Memory B cell (primary cell): ENCODE data around the gene RBM10.

Source experiments
- ATAC-seq: fragments of 150-1000 bp; cut with Tn5 transposase; 2 replicates; pipeline ENCODE4 v1.10.0; 2021; ENCODE audit warnings: low read depth, mild to moderate bottlenecking, moderate library complexity
- DNase-seq, 2 donors: peaks; one replicate each; pipeline ENCODE4 v3.0.0; 2022; ENCODE audit warnings: low spot score in 2 of 2
- H3K27ac Mint-ChIP-seq: one replicate; pipeline ENCODE4 v1.8.0; 2022; ENCODE audit warnings: mild to moderate bottlenecking, moderate library complexity, mixed read lengths
- H3K27me3 Mint-ChIP-seq: one replicate; pipeline ENCODE4 v1.8.0; 2022; ENCODE audit warnings: mixed read lengths
- H3K36me3 Mint-ChIP-seq: one replicate; pipeline ENCODE4 v1.8.0; 2022; ENCODE audit warnings: mild to moderate bottlenecking, mixed read lengths
- H3K4me1 Mint-ChIP-seq: one replicate; pipeline ENCODE4 v1.8.0; 2022; ENCODE audit warnings: mixed read lengths
- H3K4me3 Mint-ChIP-seq: one replicate; pipeline ENCODE4 v1.8.0; 2022; ENCODE audit warnings: mild to moderate bottlenecking, moderate library complexity, mixed read lengths
- H3K9me3 Mint-ChIP-seq: one replicate; pipeline ENCODE4 v1.8.0; 2022; ENCODE audit warnings: mixed read lengths

RBM10 gene

DNA sequence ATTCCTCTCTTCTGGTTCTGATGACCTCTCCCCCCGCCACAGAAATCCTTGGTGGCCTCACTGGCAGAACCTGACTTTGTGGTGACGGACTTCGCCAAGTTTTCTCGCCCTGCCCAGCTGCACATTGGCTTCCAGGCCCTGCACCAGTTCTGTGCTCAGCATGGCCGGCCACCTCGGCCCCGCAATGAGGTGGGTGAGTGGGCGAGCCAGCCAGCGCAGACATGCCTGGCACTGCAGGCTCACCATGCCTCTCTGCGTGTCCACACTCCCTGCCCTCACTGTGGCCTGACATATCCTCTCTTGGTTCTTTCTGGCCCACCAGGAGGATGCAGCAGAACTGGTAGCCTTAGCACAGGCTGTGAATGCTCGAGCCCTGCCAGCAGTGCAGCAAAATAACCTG lies 57.3 kb downstream of the RBM10 start:
- DNase-seq (no peak), ATAC-seq (no peak)
- Mint-ChIP-seq H3K27ac (no peak overlapping the region), H3K4me3 (no peak overlapping the region), H3K36me3 (peaks cover 18% of the 10 kb centered on the region), H3K27me3 (no peaks in the 10 kb centered on the region), H3K9me3 (no peaks in the 10 kb centered on the region), H3K4me1 (peaks cover 2% of the 10 kb centered on the region)

DNA sequence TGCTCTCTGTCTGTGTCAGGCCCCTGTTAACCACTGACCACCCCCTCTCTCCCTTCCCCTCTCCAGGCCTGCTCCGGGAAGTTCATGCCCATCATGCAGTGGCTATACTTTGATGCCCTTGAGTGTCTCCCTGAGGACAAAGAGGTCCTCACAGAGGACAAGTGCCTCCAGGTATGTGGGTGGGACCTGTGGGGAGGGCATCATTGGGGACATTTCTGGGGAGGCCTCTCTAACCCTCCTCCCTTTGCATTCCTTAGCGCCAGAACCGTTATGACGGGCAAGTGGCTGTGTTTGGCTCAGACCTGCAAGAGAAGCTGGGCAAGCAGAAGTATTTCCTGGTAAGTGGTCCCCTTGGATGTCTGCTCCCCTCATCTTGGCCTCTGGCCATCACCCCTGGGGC lies 57.9 kb downstream of the RBM10 start:
- no peak overlapping the region for H3K27ac Mint-ChIP-seq
- H3K27me3 Mint-ChIP-seq: no peaks in the 10 kb centered on the region
- DNase-seq (no peak), ATAC-seq (no peak)
- peaks cover 18% of the 10 kb centered on the region for H3K36me3 Mint-ChIP-seq
- H3K4me1 Mint-ChIP-seq: no peaks in the 10 kb centered on the region
- H3K9me3 Mint-ChIP-seq: no peaks in the 10 kb centered on the region
- H3K4me3 Mint-ChIP-seq: no peak overlapping the region

DNA sequence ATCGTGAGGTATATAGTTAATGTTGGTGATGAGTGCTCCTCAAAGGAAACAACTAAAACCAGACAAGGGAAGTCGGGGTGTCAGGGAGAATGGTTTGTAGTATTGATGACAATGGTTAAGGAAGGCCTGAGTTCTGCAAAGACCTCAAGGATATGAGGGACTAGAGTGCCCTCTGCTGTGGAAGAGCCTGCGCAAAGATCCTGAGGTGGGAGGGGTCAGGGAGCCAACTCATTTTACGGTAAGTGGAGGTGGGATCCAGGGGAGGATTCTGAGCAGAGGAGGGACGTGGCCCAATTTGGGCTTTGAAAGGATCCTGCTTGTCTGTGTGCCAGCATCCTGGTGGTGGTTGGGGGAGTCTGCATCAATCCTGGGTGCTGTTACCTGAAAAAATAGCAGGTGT lies 59.9 kb downstream of the RBM10 start:
- H3K4me1 Mint-ChIP-seq: no peaks in the 10 kb centered on the region
- H3K36me3 Mint-ChIP-seq: peaks cover 14% of the 10 kb centered on the region
- no peak overlapping the region for H3K4me3 Mint-ChIP-seq
- ATAC-seq (no peak), DNase-seq (no peak)
- no peak overlapping the region for H3K27ac Mint-ChIP-seq
- no peaks in the 10 kb centered on the region for H3K9me3 Mint-ChIP-seq
- H3K27me3 Mint-ChIP-seq: no peaks in the 10 kb centered on the region

DNA sequence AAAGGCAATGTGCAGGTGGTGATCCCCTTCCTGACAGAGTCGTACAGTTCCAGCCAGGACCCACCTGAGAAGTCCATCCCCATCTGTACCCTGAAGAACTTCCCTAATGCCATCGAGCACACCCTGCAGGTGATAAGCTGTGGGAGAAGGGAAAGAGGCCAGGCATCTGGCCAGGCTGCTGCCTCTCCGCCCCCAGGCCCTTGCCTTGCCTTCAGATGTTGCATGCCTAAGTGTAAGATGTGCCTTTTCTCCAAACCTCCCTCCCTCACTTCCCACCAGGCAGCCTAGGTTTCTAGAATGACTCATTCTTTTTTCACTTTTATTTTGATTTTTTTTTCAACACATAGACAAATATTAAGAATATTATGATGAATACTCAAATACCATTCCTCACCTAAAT lies 61.3 kb downstream of the RBM10 start:
- no peak overlapping the region for H3K27ac Mint-ChIP-seq
- no peak for ATAC-seq
- H3K36me3 Mint-ChIP-seq: peaks cover 14% of the 10 kb centered on the region
- H3K9me3 Mint-ChIP-seq: no peaks in the 10 kb centered on the region
- no peak for DNase-seq
- H3K27me3 Mint-ChIP-seq: no peaks in the 10 kb centered on the region
- peaks cover under 1% of the 10 kb centered on the region for H3K4me1 Mint-ChIP-seq
- H3K4me3 Mint-ChIP-seq: no peak overlapping the region

DNA sequence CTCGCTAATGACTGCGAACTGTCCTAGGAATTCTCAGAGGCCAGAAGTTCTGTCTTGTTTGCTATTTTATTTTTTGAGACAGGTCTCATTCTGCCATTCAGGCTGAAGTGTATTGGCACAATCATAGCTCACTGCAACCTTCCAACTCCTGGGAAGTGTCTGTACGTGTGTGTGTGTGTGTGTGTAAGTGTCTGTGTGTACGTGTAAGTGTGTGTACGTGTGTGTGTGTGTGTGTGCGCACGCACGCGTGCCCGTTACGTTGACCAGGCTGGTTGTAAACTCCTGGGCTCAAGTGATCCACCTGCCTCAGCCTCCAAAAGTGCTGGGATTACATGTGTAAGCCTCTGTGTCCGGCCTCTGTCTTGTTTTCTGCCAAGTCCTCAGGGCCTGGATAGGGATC lies 63.1 kb downstream of the RBM10 start:
- peaks cover 10% of the 10 kb centered on the region for H3K4me1 Mint-ChIP-seq
- no peaks in the 10 kb centered on the region for H3K9me3 Mint-ChIP-seq
- H3K36me3 Mint-ChIP-seq: peaks cover 21% of the 10 kb centered on the region
- no peak overlapping the region for H3K4me3 Mint-ChIP-seq
- ATAC-seq (no peak), DNase-seq (no peak)
- H3K27ac Mint-ChIP-seq: no peak overlapping the region
- no peaks in the 10 kb centered on the region for H3K27me3 Mint-ChIP-seq

DNA sequence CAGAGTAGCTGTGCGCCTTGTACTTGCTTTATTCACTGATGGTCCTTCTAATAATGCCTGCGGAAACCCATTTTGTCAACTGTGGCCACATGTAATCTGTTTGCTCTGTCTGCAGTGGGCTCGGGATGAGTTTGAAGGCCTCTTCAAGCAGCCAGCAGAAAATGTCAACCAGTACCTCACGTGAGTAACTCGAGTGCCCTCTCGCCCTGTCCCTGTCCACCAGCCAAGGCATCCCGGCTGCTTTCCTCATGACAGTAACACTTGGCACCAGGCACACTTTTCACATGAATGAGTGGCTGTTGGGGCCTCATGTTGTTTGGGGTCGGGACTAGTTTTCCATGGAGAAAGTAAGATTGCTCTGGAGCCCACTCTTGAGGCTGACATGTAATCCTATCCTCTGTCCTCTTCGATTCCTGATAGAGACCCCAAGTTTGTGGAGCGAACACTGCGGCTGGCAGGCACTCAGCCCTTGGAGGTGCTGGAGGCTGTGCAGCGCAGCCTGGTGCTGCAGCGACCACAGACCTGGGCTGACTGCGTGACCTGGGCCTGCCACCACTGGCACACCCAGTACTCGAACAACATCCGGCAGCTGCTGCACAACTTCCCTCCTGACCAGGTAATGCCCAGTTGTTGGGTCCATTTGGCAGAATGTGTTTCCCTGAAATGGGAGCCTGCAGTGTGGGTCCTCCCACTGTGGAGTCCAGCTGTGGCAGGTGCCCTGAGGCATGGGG lies 64.7 kb downstream of the RBM10 start:
- Mint-ChIP-seq H3K4me1 (peaks cover 10% of the 10 kb centered on the region), H3K9me3 (no peaks in the 10 kb centered on the region), H3K27me3 (no peaks in the 10 kb centered on the region), H3K27ac (no peak overlapping the region), H3K4me3 (no peak overlapping the region), H3K36me3 (peaks cover 20% of the 10 kb centered on the region)
- DNase-seq (no peak), ATAC-seq (no peak)

DNA sequence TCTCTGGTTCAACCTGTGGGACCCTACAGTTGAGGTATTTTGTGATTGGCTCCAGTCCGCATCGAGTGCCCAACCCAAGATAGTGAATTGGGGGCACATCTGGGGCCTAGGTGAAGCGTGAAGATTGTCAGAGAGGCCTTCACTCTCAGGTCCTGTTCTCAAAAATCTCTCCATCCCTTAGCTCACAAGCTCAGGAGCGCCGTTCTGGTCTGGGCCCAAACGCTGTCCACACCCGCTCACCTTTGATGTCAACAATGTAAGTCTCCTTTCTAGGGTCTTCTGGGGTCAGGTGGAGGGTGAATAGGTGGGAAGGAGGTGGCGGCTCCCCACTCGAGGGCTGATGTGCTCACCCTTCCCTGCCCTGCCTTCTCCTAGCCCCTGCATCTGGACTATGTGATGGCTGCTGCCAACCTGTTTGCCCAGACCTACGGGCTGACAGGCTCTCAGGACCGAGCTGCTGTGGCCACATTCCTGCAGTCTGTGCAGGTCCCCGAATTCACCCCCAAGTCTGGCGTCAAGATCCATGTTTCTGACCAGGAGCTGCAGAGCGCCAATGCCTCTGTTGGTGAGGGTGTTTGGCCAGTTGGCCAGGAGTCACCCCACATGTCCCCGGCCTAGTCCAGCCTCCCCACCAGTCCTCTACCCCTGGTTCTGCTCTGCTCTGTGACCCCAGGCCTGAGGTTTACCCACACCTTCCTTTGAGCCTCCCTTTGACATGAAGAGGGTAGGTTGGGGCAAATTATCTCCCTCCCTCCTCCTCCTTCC lies 65.8 kb downstream of the RBM10 start:
- Mint-ChIP-seq H3K4me3 (no peak overlapping the region), H3K27ac (peak overlapping the region; percentile 49), H3K4me1 (peaks cover 10% of the 10 kb centered on the region), H3K27me3 (no peaks in the 10 kb centered on the region), H3K9me3 (no peaks in the 10 kb centered on the region), H3K36me3 (peaks cover 19% of the 10 kb centered on the region)
- DNase-seq (no peak), ATAC-seq (no peak)

DNA sequence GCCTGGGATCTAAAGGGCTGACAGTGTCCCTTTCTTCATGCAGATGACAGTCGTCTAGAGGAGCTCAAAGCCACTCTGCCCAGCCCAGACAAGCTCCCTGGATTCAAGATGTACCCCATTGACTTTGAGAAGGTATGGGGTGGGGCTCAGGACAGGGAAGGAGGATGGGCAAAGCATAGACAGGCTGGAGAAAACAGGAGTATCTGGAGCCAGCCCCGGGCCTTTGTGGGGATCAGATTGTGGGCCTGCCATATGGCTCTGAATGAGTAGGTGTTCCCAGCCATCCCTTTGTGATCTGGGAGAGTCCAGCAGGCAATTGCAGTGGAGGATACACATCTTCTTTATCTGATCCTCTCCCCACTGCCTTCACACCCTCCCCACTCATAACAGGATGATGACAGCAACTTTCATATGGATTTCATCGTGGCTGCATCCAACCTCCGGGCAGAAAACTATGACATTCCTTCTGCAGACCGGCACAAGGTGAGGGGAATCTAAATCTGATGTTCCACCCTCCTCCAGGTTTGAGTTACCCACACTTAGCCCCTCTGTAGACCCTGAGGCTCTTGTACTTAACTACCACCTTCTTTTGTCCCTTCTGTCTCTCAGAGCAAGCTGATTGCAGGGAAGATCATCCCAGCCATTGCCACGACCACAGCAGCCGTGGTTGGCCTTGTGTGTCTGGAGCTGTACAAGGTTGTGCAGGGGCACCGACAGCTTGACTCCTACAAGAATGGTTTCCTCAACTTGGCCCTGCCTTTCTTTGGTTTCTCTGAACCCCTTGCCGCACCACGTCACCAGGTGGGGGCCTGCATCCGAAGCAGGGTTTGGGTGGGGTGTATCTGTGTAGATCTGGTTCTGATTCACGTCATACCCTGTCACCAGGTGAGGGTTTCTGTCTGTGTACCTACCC lies 67.6 kb downstream of the RBM10 start:
- no peak for ATAC-seq
- Mint-ChIP-seq H3K4me1 (peaks cover 20% of the 10 kb centered on the region), H3K36me3 (peaks cover 26% of the 10 kb centered on the region), H3K27ac (peak overlapping the region; percentile 49), H3K9me3 (no peaks in the 10 kb centered on the region), H3K4me3 (no peak overlapping the region), H3K27me3 (no peaks in the 10 kb centered on the region)
- no peak for DNase-seq

DNA sequence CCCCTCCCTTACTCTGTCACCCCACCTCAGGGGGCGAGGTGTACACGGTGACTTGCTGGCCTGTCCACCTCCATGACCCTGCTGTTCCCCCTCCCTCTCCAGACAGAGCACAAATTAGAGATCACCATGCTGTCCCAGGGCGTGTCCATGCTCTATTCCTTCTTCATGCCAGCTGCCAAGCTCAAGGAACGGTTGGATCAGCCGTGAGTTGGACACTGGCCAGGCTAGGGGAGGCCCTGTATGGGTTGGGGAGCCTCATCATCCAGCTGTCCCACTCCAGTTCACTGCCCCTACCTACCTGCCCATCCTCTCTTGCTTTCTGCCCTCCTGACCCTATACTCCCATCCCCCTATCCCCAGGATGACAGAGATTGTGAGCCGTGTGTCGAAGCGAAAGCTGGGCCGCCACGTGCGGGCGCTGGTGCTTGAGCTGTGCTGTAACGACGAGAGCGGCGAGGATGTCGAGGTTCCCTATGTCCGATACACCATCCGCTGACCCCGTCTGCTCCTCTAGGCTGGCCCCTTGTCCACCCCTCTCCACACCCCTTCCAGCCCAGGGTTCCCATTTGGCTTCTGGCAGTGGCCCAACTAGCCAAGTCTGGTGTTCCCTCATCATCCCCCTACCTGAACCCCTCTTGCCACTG lies 69.5 kb downstream of the RBM10 start:
- Mint-ChIP-seq H3K27me3 (no peaks in the 10 kb centered on the region), H3K4me3 (no peak overlapping the region), H3K36me3 (peaks cover 26% of the 10 kb centered on the region), H3K4me1 (peaks cover 25% of the 10 kb centered on the region), H3K9me3 (no peaks in the 10 kb centered on the region), H3K27ac (no peak overlapping the region)
- ATAC-seq (no peak), DNase-seq (no peak)

DNA sequence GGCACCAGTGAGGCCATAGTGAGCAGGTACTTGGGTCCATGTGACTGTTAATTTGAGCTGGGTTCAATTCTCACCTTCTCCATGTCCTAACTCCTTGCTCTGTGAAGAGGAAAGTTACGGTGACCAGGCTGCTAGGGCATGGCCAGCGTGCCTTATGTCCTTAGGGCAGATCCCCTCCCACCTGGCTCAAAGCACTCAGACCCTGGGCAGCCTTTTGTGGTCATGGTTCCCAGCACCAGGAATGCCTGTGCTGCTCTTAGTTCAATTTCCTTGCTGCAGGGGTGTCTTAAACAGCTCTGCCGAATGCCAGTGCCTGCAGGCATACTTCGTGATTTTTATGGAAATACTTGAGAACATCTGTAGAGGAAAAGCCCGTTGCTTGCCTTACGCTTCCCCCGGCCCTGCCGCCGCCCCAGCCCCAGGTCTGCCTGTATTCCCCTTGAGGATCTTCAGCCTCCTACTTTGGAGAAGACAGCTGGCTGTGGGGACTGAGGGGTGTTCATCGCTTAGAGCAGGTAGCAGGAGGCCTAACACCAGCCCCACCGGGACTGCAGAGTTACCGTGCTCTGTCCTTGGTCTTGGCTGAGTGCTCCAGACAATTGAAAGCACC lies 70.4 kb downstream of the RBM10 start:
- ATAC-seq: no peak
- Mint-ChIP-seq H3K9me3 (no peaks in the 10 kb centered on the region), H3K4me1 (peaks cover 34% of the 10 kb centered on the region), H3K27ac (peak overlapping the region; percentile 99), H3K27me3 (no peaks in the 10 kb centered on the region), H3K36me3 (peaks cover 26% of the 10 kb centered on the region), H3K4me3 (no peak overlapping the region)
- no peak for DNase-seq

DNA sequence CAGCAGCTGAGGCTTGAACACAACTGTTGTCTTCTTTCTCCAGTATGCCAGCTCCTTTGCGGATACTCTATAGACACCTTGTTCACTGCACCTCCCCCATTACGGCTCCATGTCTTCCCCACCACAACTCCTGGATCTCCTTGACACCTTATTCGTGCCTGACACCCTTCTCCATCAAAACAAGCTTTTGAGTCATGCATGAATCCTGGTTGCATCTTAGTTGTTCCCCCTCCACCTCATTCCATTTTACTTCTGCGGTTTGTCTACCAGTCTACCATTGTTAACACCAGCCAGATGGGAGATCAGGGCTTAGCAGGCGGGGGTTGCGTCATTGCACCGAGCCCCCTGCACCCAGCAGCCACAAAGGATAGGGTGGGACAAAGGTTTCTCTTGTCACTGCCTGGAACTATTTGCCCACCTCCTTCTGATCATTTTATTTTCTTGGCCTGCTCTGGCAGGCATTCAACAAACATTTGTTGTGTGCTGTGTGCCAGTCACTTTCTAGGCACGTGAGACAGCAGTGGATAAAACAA lies 71.4 kb downstream of the RBM10 start:
- Mint-ChIP-seq H3K27me3 (no peaks in the 10 kb centered on the region), H3K4me1 (peaks cover 38% of the 10 kb centered on the region), H3K9me3 (no peaks in the 10 kb centered on the region), H3K4me3 (peak overlapping the region; percentile 93), H3K27ac (peak overlapping the region; percentile 99), H3K36me3 (peaks cover 23% of the 10 kb centered on the region)
- ATAC-seq: no peak
- no peak for DNase-seq

DNA sequence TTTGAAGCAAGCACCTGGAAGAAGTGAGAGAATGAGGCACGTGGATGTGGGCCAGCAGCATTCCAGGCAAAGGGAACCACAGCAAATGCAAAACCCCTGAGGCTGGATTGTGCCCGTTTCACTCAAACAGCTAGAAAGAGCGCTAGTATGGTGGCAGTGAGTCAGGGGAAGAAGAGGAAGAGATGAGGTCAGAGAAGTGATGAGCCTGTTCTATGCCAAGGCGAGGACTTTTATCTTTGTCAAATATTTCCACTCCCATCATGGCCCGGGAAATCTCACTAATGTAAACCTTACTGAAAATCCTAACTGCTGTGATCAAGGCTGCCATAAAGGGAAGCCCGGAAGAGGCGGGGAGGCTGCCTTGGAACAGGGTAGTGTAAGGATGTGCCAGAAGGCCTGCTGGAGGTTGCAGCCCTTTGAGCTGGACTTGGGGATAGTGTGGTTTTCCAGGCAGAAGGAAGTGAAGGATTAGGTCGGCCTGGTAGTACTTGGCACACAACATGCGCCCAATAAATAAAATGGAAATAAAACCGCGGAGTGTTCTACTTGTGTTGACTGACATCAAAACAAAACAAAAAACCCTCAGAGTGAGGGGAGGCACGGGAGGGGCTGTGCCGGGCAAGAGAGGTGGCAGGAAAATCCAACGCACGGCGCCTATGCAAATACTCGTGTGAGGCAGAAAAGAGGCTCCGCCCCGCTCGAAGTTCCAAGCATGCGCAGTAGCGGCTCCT lies 72.3 kb downstream of the RBM10 start:
- peak overlapping the region; percentile 93 for H3K4me3 Mint-ChIP-seq
- no peaks in the 10 kb centered on the region for H3K27me3 Mint-ChIP-seq
- H3K36me3 Mint-ChIP-seq: peaks cover 17% of the 10 kb centered on the region
- no peak for DNase-seq
- no peak for ATAC-seq
- no peaks in the 10 kb centered on the region for H3K9me3 Mint-ChIP-seq
- peaks cover 34% of the 10 kb centered on the region for H3K4me1 Mint-ChIP-seq
- peak overlapping the region; percentile 99 for H3K27ac Mint-ChIP-seq

DNA sequence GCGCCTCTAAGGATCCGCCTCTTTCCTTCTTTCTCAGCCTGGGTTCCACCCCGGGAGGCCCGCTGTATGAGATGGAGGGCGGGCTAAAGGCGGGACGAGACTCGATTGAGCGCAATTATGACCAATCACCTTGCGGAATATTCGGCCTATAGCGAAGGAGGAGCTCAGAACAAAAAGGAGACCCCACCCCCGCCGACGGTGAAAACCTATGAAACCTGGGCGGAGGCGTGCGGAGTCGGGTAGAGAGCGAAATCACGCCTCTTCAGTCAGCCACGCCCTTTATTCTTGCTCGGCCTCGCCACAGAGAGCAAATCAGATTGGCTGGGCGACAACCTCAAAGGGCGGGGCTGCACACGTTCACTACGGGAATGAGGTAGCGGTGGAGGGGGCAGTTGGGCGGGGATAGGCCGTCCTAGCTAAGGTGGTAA lies 72.8 kb downstream of the RBM10 start:
- H3K4me1 Mint-ChIP-seq: peaks cover 35% of the 10 kb centered on the region
- H3K9me3 Mint-ChIP-seq: no peaks in the 10 kb centered on the region
- H3K27ac Mint-ChIP-seq: peak overlapping the region; percentile 99
- peak overlapping the region; percentile 93 for H3K4me3 Mint-ChIP-seq
- no peaks in the 10 kb centered on the region for H3K27me3 Mint-ChIP-seq
- ATAC-seq (peak; percentile 74), DNase-seq (peak; percentile 89 to 95)
- peaks cover 16% of the 10 kb centered on the region for H3K36me3 Mint-ChIP-seq
